Heart left ventricle (tissue), 16 donors: ENCODE data around the gene ACIN1. TPM values are rescaled to one million over a fixed set of nuclear protein-coding genes. Genes with fewer than 3 reads are reported as not detected.

Experiments used
- ATAC-seq, 4 donors: fragments of 200-7000 bp; cut with Tn5 transposase; one replicate each; pipeline ENCODE4 v1.9.1; 2020 to 2022; ENCODE audit warnings: moderate library complexity in 4 of 4, mild to moderate bottlenecking in 3 of 4, moderate number of reproducible peaks in 1 of 4
- DNase-seq, 5 donors: peaks; one replicate each; pipeline ENCODE4 v3.0.0-alpha.2; 2020
- H3K27ac ChIP-seq, 12 donors: fragments of 200-600 bp; sonication (generic) in 4 of 12; one replicate each; pipeline versions ENCODE4 v1.5.0 to v1.8.0; 2016 to 2022; ENCODE audit warnings: mild to moderate bottlenecking in 2 of 12
- H3K27me3 ChIP-seq, 9 donors: fragments of 200-600 bp; sonication (generic) in 2 of 9; one replicate each; pipeline versions ENCODE4 v1.5.1 to v1.8.0; 2016 to 2022; ENCODE audit warnings: mild to moderate bottlenecking in 3 of 9
- H3K36me3 ChIP-seq, 9 donors: fragments of 200-600 bp; sonication (generic) in 2 of 9; one replicate each; pipeline versions ENCODE4 v1.5.0 to v1.8.0; 2018 to 2022; ENCODE audit warnings: mild to moderate bottlenecking in 2 of 9
- H3K4me1 ChIP-seq, 12 donors: fragments of 200-600 bp; sonication (generic) in 4 of 12; one replicate each; pipeline versions ENCODE4 v1.5.0 to v1.8.0; 2016 to 2022; ENCODE audit warnings: mild to moderate bottlenecking in 3 of 12
- H3K4me3 ChIP-seq, 12 donors: fragments of 200-600 bp; sonication (generic) in 4 of 12; one replicate each; pipeline versions ENCODE4 v1.5.0 to v1.8.0; 2017 to 2022; ENCODE audit warnings: mild to moderate bottlenecking in 9 of 12, moderate library complexity in 4 of 12
- H3K9me3 ChIP-seq, 12 donors: fragments of 200-600 bp; sonication (generic) in 4 of 12; one replicate each; pipeline versions ENCODE4 v1.5.0 to v1.8.0; 2016 to 2022; ENCODE audit warnings: mild to moderate bottlenecking in 1 of 12
- CTCF ChIP-seq, 12 donors: fragments of 200-600 bp; sonication (generic) in 4 of 12; IDR thresholded peaks; one replicate each; pipeline versions ENCODE4 v1.5.0 to v1.8.0; 2018 to 2022; ENCODE audit warnings: antibody characterized with exemption in 12 of 12, mild to moderate bottlenecking in 5 of 12
- POLR2A ChIP-seq, 2 donors: fragments of 450-650 bp; IDR thresholded peaks; one replicate each; pipeline ENCODE4 v1.6.1; 2017; ENCODE audit warnings: antibody characterized with exemption in 2 of 2, mild to moderate bottlenecking in 2 of 2, moderate library complexity in 2 of 2
- WGBS, 4 donors: extraction: QIAGEN DNeasy Blood & Tissue Kit in 2 of 4; methylation state at CpG; one replicate each; pipeline versions ENCODE4 v1.1.5 to v1.1.7; 2013 to 2018; 5-methylcytosine and 5-hydroxymethylcytosine counted together
- intact Hi-C, 10 donors: fragments of 100-400 bp; cut with DNase I; formaldehyde crosslinking; loops; one replicate each; pipeline versions ENCODE4 v1.11.1 to v1.14.2; 2022
- polyA plus RNA-seq, 2 donors: library from polyadenylated mRNA; stranded (reverse); fragments of 200-250 nt; gene quantifications; one replicate each; pipeline ENCODE4 v1.2.3, GENCODE V29; 2013
- total RNA-seq, 9 donors: library from RNA; depleted of rRNA in 2 of 9; stranded (reverse); fragments of >200 nt in 2 of 9; fragmentation: NEBNext Ultra II Directional in 3 of 9; extraction: Animal tissue kit (Norgen Biotek cat#: 25700) in 3 of 9; gene quantifications; one replicate each; pipeline versions ENCODE4 v1.1.0 to v1.2.4, GENCODE V29; 2016 to 2023
- donor health status: ischemic (EF 13 %, LVEDD 7.1; RV severe dilation, severe dysfunction).
- donor health status: healthy with polysubstance abuse.
- donor health status: DM: no; HTN: yes; CAD: no.
- donor health status: DM: no; HTN: no; CAD: no.
- donor health status: ischemic (EF 25% LVEDD 6.9; RV normal size, moderate dysfunction).
- donor health status: ischemic (EF 25% LVEDD 5.7; RV mildly dilated, moderate dysfunction).
- donor health status: healthy.
- donor health status: DM: yes; HTN: yes; CAD: no.
- donor health status: ischemic (EF 35%, LVEDD 5.7; RV mildly dilated, moderate dysfunction).
- donor health status: nonischemic (EF 11% LVEDD 7.7; RV severe dilation, severe dysfunction).
- donor health status: DM: yes; HTN: yes; CAD: no.
- donor health status: PGD.
- donor health status: ischemic (EF 29% LVEDD 5.4; RV normal size, mild dysfunction).
- donor health status: nonischemic (EF 23%, LVEDD 6.1; RV moderate dilation, normal function).

ACIN1 gene
- total and polyA plus RNA-seq, 11 donors: 42.0 to 91.2 (median 65.6) TPM

- Histone ChIP-seq H3K4me1 (peaks cover 0 to 22% (median 13%) of the 10 kb centered on the region in 12 donors), H3K4me3 (no peak overlapping the region), H3K27me3 (no peaks in the 10 kb centered on the region), H3K9me3 (no peaks in the 10 kb centered on the region), H3K36me3 (no peaks in the 10 kb centered on the region), H3K27ac (no peak overlapping the region)
- intact Hi-C loops: loop anchor here in 2 of 10 donors (2.0 to 10.0 kb wide), 2 partner anchors 60 to 498 kb away; no protein-coding TSS in a partner anchor
- WGBS, 4 donors: 76 to 91% (median 83%) methylated on average over 3 of the region's 3 CpGs
- DNase-seq: no peak
- no peak for ATAC-seq
- TF ChIP-seq CTCF (IDR thresholded peaks at IDR 0.05) (no peak), POLR2A (IDR thresholded peaks at IDR 0.05) (no peak)
Observed at GRCh38 chr14:23052671-23053070, 42.3 kb downstream of the ACIN1 start.

GRCh38 chr14:23052182-23052623, 42.7 kb downstream of the ACIN1 start:
- Histone ChIP-seq H3K9me3 (no peaks in the 10 kb centered on the region), H3K36me3 (no peaks in the 10 kb centered on the region), H3K27me3 (no peaks in the 10 kb centered on the region), H3K4me3 (no peak overlapping the region), H3K4me1 (peaks cover 0 to 25% (median 13%) of the 10 kb centered on the region in 12 donors), H3K27ac (no peak overlapping the region)
- DNase-seq: no peak
- TF ChIP-seq CTCF (IDR thresholded peaks at IDR 0.05): peak in 8 of 12 donors; percentile 16 to 44 (median 32)
- TF ChIP-seq POLR2A (IDR thresholded peaks at IDR 0.05): no peak
- intact Hi-C loops: loop anchor here in 2 of 10 donors (2.0 to 10.0 kb wide), 2 partner anchors 59 to 497 kb away; no protein-coding TSS in a partner anchor
- WGBS, 4 donors: 44 to 59% (median 51%) methylated on average over 7 to 14 of the region's 14 CpGs
- peak in 3 of 4 donors; percentile 35 to 56 (median 39) for ATAC-seq

- H3K27ac ChIP-seq: no peak overlapping the region
- H3K4me1 ChIP-seq: peaks cover 0 to 25% (median 7%) of the 10 kb centered on the region in 12 donors
- WGBS, 4 donors: 77 to 90% (median 85%) methylated on average over 4 to 5 of the region's 5 CpGs
- H3K36me3 ChIP-seq: no peaks in the 10 kb centered on the region
- no peaks in the 10 kb centered on the region for H3K27me3 ChIP-seq
- H3K4me3 ChIP-seq: no peak overlapping the region
- TF ChIP-seq POLR2A (IDR thresholded peaks at IDR 0.05) (no peak), CTCF (IDR thresholded peaks at IDR 0.05) (no peak)
- H3K9me3 ChIP-seq: no peaks in the 10 kb centered on the region
- intact Hi-C loops: loop anchor here in 2 of 10 donors (2.0 to 10.0 kb wide), 2 partner anchors 59 to 497 kb away; no protein-coding TSS in a partner anchor
- ATAC-seq (no peak), DNase-seq (no peak)
Observed at GRCh38 chr14:23051141-23052057, 43.5 kb downstream of the ACIN1 start.

GRCh38 chr14:23049011-23049410, 45.9 kb downstream of the ACIN1 start:
- no peaks in the 10 kb centered on the region for H3K27me3 ChIP-seq
- TF ChIP-seq CTCF (IDR thresholded peaks at IDR 0.05): no peak
- TF ChIP-seq POLR2A (IDR thresholded peaks at IDR 0.05): no peak
- intact Hi-C loops: no loop called here
- no peaks in the 10 kb centered on the region for H3K9me3 ChIP-seq
- H3K27ac ChIP-seq: no peak overlapping the region
- DNase-seq (no peak), ATAC-seq (no peak)
- 95 to 98% (median 97%) methylated on average over 7 to 9 of the region's 9 CpGs for WGBS, 4 donors
- peaks cover 3 to 34% (median 14%) of the 10 kb centered on the region in 12 donors for H3K4me1 ChIP-seq
- H3K36me3 ChIP-seq: no peaks in the 10 kb centered on the region
- no peak overlapping the region for H3K4me3 ChIP-seq
